GM12874 (cell line): Measurements from ENCODE around the gene ENPP7.

Source experiments
- CTCF ChIP-seq: IDR thresholded peaks from 2 replicates; pipeline ENCODE4 v1.5.1; 2011; ENCODE audit warnings: low read depth, mild to moderate bottlenecking, control low read depth, low read length, moderate library complexity; ENCODE audit not compliant: insufficient read depth

Gene ENPP7

DNA sequence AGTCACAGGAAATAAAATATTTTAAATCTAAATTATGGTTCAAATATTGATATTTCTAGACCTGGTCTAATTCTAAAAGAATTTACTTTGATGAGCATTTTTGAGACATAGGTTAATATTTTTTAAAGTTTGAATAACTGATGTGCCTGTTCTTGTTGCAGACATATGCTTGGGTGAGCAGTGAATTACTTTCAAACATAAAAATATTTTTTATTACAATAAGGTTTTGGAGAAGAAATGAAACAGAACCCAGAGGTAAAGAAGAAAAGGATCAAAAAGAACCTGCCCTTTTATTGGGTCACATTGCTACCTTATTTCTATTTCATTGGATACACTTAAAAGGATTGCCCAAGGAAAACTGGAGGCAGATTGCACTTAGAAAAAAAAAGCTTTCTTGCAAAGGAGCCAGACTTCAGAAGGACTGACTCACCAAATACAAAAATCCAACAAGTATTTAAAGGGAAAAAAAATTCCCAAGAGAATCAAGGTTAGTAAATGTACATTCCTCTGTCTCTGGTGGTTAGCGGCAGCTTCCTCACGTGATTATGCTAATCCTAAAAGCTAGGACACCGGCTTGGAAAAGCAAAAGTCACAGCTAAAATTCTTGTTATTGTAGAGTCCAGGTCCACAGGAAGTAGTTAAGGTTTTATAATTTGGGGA is 18.5 kb downstream of the ENPP7 start:
- TF ChIP-seq CTCF: no peak

- no peak for TF ChIP-seq CTCF
Measured at GRCh38 chr17:79749958-79750357, 19.2 kb downstream of the ENPP7 start.

DNA sequence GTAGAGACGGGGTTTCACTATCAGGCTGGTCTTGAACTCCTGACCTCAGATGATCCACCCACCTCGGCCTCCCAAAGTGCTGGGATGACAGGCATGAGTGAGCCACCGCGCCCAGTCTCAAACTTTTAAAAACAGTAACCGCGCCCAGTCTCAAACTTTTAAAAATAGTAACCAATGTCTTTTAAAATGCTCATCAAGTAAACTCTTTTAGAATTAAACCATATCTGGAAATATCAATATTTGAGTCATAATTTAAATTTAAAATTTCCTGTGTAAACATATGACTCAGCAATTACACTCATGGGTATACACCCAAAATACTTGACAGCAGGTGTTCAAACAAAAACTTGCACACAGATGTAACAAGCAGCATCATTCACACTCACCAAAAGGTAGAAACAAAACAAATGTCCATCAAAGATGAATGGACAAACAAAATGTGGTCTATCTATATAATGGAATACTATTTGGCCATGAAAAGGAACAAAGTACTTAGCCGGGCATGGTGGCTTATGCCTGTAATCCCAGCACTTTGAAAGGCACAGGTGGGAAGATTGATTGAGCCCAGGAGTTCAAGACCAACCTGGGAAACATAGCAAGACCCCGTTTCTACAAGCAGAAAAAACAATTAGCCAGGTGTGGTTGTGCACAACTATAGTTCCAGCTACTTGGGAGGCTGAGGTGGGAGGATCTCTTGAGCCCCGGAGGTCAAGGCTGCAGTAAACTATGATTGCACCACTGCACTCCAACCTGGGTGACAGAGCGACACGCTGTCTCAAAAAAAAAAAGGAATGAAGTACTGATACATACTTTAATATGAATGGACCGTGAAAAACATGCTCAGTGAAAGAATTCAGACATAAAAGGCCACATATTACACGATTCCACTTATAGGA is 20.2 kb downstream of the ENPP7 start:
- no peak for TF ChIP-seq CTCF

GRCh38 chr17:79752175-79752574 is 21.4 kb downstream of the ENPP7 start:
- TF ChIP-seq CTCF: no peak

- TF ChIP-seq CTCF: no peak
Measured at GRCh38 chr17:79754370-79754769, 23.6 kb downstream of the ENPP7 start.

DNA sequence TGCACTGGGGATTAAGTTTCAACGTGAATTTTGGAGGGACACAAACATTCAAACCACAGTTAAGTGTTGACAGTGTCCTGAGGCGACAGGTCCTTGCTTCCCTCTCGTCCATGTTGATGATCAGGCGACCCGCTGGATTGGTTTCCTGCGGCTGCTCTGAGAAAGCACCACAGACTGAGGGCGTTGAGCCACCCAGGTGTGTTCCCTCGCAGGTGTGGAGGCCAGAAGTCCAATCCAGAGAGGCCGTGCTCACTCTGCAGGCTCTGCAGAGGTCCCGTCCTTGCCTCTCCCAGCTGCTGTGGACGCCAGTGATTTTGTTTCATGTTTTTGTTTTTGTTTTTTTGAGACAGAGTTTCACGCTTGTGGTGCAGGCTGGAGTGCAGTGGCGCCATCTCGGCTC is 24.8 kb downstream of the ENPP7 start:
- no peak for TF ChIP-seq CTCF

DNA sequence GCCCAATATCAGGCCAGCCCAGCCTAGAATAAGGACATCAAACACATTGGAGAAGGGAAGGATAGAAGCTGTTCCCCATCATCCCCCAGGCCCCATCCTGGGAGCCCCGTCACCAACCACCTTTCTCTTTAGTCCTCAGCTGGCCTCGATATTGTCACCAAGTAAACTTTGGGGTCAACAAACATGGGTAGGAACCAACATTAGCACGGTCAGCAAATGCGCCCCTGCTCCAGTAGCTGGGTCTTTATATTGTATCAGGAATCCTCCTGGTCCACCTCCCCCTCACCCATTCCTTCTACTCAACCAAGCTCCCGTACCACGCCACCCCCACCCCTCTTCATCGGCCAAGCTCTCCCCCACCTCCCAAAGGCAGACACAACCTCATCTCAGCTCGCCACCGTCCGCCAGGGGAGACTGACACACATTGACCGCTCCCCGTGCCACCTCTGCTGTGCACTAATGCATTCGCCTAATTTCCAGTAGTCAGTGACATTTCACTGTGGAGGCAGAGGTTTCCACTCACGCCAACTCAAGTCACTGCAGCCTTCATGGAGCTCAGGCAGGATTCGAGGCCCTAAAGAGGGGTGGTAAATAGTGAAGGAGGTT is 26.5 kb downstream of the ENPP7 start:
- no peak for TF ChIP-seq CTCF
